ENCODE data around the gene P2RY1.

The P2RY1 gene

DNA sequence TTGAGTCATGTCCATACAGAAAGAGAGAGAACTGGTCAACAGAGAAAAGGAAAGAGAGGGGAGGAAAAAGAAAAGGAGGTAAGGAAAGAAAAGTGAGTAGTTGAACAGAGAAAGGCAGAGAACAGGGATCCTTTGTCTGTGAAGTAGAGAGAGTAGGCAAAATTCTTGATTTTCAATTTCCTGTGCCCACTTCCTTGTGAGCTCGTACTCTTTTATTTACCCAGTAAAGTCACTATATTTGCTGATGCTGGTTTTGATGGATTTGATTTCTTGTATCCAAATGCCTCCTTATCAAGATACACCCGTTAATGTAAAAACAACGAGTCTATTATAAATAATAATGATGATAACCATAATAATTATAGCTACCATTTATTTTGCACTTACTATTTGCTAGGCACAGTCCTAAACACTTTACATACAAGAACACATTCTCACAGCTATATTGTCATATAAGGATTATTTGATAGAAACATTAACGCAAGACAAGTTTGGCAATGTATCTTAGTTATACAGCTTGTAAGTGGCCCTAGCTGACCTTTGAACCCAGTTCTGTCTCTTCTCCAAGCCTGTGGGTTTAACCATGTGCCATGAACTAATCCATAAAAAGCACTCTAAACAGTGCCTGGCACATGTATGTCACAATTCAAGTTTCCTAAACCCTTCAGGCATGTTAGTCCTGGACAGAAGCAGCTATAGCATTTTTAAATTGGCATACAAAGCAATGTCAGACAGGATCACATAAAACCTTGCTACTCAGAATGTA lies 6.7 kb upstream of the P2RY1 start:
- DNase-seq (ENCODE audit: extremely low read depth, low read depth): no peak
- TF ChIP-seq, protein P1, sequence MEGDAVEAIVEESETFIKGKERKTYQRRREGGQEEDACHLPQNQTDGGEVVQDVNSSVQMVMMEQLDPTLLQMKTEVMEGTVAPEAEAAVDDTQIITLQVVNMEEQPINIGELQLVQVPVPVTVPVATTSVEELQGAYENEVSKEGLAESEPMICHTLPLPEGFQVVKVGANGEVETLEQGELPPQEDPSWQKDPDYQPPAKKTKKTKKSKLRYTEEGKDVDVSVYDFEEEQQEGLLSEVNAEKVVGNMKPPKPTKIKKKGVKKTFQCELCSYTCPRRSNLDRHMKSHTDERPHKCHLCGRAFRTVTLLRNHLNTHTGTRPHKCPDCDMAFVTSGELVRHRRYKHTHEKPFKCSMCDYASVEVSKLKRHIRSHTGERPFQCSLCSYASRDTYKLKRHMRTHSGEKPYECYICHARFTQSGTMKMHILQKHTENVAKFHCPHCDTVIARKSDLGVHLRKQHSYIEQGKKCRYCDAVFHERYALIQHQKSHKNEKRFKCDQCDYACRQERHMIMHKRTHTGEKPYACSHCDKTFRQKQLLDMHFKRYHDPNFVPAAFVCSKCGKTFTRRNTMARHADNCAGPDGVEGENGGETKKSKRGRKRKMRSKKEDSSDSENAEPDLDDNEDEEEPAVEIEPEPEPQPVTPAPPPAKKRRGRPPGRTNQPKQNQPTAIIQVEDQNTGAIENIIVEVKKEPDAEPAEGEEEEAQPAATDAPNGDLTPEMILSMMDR (IDR thresholded peaks at IDR 0.05; ENCODE audit: low read depth, low read length): no peak

DNA sequence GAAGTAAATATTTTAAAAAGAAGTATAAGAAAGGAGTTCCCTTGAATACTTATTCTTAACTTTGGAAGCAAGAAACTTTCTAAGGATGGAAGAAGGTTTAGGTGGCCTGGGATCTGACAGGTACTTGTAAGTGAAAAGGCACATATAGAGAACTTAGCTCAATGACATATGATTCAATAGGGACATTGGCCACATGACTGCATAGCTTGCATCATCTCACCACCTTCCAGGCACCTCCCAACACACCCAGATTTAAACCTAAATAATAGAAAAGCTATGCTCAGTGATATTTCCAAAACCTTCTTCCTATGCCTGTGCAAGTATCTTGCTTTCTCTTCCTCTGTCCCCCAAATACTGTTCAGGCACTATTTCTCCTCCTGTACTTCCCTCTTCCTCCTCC lies 4.7 kb upstream of the P2RY1 start:
- TF ChIP-seq, protein P1 (IDR thresholded peaks at IDR 0.05; ENCODE audit: low read depth, low read length): no peak
- DNase-seq (ENCODE audit: extremely low read depth, low read depth): no peak

DNA sequence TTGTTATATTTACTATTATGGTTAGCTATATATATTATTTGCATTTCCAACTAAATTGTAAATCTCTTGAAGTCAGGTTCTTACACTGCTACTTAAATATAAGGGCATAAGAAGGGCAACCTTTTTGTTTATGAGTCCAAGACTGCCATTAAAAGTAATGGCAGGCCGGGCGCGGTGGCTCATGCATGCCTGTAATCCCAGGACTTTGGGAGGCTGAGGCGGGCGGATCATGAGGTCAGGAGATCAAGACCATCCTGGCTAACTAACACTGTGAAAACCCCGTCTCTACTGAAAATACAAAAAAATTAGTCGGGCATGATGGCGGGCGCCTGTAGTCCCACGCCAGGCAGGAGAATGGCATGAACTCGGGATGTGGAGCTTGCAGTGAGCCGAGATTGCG lies 2.9 kb upstream of the P2RY1 start:
- TF ChIP-seq, protein P1 (IDR thresholded peaks at IDR 0.05; ENCODE audit: low read depth, low read length): no peak
- no peak for DNase-seq (ENCODE audit: extremely low read depth, low read depth)

DNA sequence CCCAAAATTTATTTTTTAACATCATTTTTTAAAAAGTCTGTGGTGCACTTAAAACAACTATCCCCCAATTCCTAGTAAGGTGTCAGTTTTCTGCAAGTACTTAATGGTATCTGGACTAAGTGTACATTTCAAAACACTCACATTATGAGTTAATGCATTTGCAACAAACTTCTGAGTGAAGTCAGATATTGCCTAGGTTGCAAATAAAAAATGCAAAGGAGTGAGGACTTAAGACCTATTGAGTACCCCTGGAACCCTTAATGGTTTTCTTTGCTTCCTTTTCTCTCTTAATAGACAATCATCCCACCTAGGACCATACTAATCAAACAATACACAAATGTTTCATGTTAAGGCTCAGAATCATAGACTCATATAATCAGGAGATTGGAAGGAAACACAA lies 1.8 kb upstream of the P2RY1 start:
- no peak for DNase-seq (ENCODE audit: extremely low read depth, low read depth)
- TF ChIP-seq, protein P1 (IDR thresholded peaks at IDR 0.05; ENCODE audit: low read depth, low read length): no peak

DNA sequence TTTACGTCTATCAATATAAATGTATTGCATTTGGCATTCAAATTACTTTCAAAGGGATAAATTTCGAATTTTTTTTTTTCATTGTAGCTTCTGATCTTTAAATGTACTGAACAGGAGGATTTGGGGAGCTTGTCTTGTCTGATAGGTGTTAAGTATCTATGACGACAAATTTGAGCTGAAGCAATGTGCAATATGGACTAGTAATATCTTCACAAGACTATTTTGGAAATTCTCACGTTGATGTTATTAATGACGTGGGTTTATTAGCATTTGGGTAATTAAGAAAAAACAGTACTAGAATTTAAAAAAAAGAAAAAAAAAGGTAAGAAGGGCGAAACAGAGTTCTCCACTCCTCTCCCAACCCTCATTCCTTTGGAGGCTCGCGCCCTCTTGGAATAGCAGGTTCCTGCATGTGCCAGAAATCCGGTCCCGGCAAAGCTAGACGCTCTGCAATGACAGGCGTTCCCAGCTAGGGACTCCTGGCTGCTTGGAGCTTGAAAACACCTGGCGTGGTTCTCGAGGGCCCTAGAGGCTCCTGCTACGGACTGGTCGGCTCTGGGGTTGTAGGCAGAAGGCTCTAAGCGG lies 648 bp upstream of the P2RY1 start:
- TF ChIP-seq, protein P1 (IDR thresholded peaks at IDR 0.05; ENCODE audit: low read depth, low read length): no peak
- DNase-seq (ENCODE audit: extremely low read depth, low read depth): no peak

DNA sequence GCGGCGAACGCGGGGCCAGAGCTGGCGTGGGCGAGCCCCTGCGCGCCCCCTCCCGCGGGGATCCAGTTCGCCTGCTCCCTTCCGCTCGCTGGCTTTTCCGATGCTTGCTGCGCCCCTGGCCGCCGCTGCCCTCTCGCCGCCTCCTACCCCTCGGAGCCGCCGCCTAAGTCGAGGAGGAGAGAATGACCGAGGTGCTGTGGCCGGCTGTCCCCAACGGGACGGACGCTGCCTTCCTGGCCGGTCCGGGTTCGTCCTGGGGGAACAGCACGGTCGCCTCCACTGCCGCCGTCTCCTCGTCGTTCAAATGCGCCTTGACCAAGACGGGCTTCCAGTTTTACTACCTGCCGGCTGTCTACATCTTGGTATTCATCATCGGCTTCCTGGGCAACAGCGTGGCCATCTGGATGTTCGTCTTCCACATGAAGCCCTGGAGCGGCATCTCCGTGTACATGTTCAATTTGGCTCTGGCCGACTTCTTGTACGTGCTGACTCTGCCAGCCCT lies 721 bp downstream of the P2RY1 start:
- no peak for DNase-seq (ENCODE audit: extremely low read depth, low read depth)
- TF ChIP-seq, protein P1 (IDR thresholded peaks at IDR 0.05; ENCODE audit: low read depth, low read length): no peak; the same call in 1 of the 2 replicates

DNA sequence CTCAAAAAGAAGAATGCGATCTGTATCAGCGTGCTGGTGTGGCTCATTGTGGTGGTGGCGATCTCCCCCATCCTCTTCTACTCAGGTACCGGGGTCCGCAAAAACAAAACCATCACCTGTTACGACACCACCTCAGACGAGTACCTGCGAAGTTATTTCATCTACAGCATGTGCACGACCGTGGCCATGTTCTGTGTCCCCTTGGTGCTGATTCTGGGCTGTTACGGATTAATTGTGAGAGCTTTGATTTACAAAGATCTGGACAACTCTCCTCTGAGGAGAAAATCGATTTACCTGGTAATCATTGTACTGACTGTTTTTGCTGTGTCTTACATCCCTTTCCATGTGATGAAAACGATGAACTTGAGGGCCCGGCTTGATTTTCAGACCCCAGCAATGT lies 1.3 kb downstream of the P2RY1 start:
- TF ChIP-seq, protein P1 (IDR thresholded peaks at IDR 0.05; ENCODE audit: low read depth, low read length): no peak
- no peak for DNase-seq (ENCODE audit: extremely low read depth, low read depth)
